Stimulated activated CD8-positive, alpha-beta memory T cell treated with anti-CD3 and anti-CD28 coated beads, Interleukin-12 subunit alpha, Interleukin-12 subunit beta, amount 100 ng/mL, for 24 hours (primary cell): ENCODE data around the gene DPCD.
"Not testable (repeated sequence)": the region's sequence is repeated elsewhere in the genome, so short reads cannot be mapped to it uniquely, and the experiment has no call there.

Experiments
- DNase-seq: peaks from one replicate; pipeline ENCODE4 v3.0.0-alpha.2; 2020; ENCODE audit errors: extremely low read depth

Gene DPCD

GRCh38 chr10:101618871-101619270 lies 30.8 kb downstream of the DPCD start:
- no peak for DNase-seq

GRCh38 chr10:101619983-101620382 lies 31.9 kb downstream of the DPCD start:
- DNase-seq, result no peak

- DNase-seq, result no peak
Observed at GRCh38 chr10:101623528-101623927, 35.4 kb downstream of the DPCD start.

- no peak for DNase-seq
Observed at GRCh38 chr10:101624526-101625102, 36.5 kb downstream of the DPCD start.

GRCh38 chr10:101625821-101626412 lies 37.8 kb downstream of the DPCD start:
- no peak for DNase-seq

GRCh38 chr10:101629837-101630632 lies 41.9 kb downstream of the DPCD start:
- no peak for DNase-seq

GRCh38 chr10:101630633-101630920 lies 42.5 kb downstream of the DPCD start:
- DNase-seq, result no peak

GRCh38 chr10:101631821-101632475 lies 43.8 kb downstream of the DPCD start:
- no peak for DNase-seq

- not testable (repeated sequence) for DNase-seq
Observed at GRCh38 chr10:101633510-101633909, 45.4 kb downstream of the DPCD start.

GRCh38 chr10:101639141-101639900 lies 51.2 kb downstream of the DPCD start:
- no peak for DNase-seq

GRCh38 chr10:101643546-101643945 lies 55.4 kb downstream of the DPCD start:
- DNase-seq, result no peak

- no peak for DNase-seq
Observed at GRCh38 chr10:101644002-101644401, 55.9 kb downstream of the DPCD start.

GRCh38 chr10:101645659-101646058 lies 57.5 kb downstream of the DPCD start:
- no peak for DNase-seq

GRCh38 chr10:101646364-101646763 lies 58.2 kb downstream of the DPCD start:
- no peak for DNase-seq

GRCh38 chr10:101647255-101647654 lies 59.1 kb downstream of the DPCD start:
- no peak for DNase-seq

GRCh38 chr10:101649525-101650085 lies 61.5 kb downstream of the DPCD start:
- no peak for DNase-seq

- DNase-seq, result no peak
Observed at GRCh38 chr10:101650863-101651262, 62.7 kb downstream of the DPCD start.

GRCh38 chr10:101651336-101651735 lies 63.2 kb downstream of the DPCD start:
- DNase-seq, result no peak

GRCh38 chr10:101653536-101653935 lies 65.4 kb downstream of the DPCD start:
- DNase-seq, result no peak

- DNase-seq, result no peak
Observed at GRCh38 chr10:101655570-101655969, 67.4 kb downstream of the DPCD start.

- no peak for DNase-seq
Observed at GRCh38 chr10:101656890-101657289, 68.8 kb downstream of the DPCD start.

- no peak for DNase-seq
Observed at GRCh38 chr10:101658975-101659374, 70.9 kb downstream of the DPCD start.
